GM19468 (cell line): ENCODE results near the gene GAB2.
"Not testable (repeated sequence)": the region's sequence is repeated elsewhere in the genome, so short reads cannot be mapped to it uniquely, and the experiment has no call there.

Experiments used
- ATAC-seq: cut with Tn5 transposase; IDR thresholded peaks from one replicate; pipeline ENCODE4 v1.9.1; 2021; ENCODE audit warnings: mild to moderate bottlenecking, moderate library complexity, moderate number of reproducible peaks; ENCODE audit not compliant: unreplicated experiment; ENCODE audit errors: extremely low read depth

The GAB2 gene

DNA sequence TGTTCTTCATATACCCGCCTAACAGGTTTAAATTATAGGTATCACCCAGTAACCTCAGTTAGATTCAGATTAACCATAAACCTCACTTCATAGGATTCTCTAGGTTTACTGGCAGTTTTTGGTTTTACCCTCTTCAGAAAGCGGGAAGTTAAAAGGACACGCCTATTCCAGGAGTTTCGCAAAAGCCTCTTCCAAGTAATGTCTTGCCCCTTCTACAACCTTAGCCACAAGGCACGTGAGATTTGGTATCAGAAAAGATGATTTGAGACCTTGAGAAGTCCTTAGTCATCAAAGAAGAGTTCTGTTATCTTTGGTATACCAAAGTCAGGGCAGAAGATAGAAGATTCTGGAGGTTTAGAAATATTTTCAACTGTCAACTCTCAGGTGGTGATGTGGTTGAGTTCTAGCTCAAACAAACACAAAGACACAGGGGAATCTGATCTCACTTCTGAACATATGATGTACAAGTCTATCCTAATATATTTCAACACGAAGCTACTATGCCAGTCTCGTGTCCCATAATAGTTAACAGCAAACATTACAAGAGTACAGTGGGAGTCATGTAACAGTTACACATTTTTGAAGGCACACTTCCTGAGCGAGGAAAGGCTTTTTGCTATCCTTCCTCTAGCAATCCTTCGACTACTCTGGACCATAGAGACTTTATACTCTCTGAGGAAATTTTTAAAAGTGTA, 125.4 kb downstream of the GAB2 start:
- ATAC-seq = no peak

DNA sequence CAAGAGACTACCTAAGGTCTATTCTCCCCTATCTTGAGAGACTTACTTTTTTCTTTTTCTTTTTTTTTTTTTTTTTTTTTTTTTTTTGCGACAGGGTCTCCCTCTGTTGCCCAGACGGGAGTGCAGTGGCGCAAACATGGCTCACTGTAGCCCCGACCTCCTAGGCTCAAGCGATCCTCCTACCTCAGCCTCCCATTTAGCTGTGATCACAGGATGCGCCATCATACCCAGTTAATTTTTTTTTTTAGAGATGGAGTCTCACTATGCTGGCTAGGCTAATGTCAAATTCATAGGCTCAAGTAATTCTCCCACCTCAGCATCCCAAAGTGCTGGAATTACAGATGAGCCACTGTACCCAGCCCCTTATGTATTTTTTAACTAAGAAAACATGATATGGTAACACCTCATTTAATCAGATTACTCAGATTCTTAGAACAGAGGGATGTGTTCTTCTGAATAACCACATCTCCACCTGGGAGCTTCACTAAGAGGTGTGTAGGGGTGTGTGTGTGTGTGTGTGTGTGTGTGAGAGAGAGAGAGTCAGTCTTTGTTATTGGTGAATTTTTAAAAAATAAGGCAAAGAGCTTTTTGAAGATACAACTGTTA, 126.0 kb downstream of the GAB2 start:
- ATAC-seq = no peak

DNA sequence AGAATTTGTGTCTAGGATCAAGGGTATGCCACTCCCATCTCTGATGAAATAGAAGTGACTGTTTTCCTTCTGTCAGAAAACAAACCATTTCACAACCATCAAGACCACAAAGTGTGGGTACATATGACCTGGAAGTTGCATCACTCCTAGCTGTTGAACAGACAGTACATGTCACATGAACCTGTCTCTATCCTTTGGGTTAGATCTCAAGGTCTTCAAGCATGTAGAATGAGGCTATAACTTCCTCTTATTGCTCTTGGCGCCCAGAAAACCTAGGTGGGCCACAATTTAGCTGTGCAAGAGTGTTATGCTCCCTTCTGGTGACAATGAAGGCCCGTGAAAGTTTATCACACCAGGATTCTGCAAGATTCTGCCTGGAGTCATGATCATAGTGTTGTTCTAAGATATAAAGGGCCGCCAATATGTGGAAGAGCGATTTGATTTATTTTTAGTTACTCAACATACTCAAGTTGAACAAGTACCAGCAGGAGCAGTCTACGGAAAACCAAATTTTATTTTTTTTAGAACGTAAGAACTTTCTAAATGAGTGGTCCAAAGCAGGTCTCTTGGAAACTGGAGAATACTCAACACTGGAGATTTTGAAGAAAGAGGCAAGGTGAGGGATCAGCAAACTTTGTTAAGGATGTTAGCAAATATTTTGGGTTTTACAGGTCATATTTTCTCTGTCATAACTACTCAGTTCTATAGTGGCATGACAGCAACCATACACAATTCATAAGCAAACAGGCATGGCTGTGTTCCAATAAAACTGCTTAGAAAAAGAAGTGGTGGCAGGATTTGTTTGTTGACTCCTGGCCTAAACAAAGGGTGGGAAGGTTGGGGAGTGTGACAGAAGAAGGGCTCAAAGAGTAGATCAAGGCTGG, 127.1 kb downstream of the GAB2 start:
- ATAC-seq = no peak

DNA sequence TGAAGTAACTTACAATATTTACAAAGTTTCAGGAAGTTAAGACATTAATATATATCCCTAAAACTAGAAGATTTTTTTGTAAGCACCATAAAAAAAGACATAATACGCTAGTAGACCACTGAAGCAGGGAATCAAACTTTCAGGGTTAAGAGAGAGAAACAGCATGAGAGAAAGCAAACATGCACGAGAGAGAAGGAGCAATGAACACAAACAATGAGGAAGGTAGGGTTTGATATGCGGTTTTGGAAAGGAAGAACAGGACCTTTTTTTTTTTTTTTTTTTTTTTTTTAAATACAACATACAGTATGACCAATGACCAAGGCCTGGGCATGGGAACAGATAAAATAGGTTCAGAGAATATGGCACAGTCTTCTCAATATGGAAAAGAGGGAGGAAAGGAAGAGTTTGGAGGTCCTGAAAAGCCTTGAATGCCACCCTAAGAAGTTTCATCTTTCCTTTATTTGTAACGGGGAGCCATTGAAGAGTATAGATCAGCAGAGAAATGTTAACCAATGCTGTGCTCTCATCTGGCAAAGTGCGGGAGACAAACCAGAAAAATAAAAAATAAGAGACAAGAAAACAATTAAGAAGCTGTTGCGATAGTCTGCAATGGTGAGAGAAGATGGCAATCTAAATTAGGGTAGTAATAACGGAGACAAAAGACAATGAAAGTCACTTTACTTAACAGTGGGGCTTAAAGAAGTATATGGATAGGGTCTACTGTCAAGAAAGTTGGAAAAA, 127.9 kb downstream of the GAB2 start:
- no peak for ATAC-seq

DNA sequence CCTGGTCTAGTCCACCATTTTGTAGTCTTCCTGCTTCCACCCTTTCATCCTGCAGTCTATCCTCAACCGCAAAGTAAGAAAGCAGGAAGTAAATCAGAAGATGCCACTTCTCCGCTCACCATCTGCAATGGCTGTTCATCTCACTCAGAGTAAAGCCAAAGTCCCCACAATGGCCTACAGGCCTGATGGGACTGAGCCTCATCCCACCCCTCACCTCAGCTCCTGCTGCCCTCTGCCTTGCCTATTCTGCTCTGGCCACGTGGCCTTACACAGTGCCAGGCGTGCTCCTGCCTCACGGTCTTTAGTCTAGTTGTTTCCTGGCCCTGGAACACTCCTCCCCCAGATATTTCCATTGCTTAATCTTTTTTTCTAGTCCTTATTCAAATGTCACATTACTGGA, 133.4 kb downstream of the GAB2 start:
- no peak for ATAC-seq

DNA sequence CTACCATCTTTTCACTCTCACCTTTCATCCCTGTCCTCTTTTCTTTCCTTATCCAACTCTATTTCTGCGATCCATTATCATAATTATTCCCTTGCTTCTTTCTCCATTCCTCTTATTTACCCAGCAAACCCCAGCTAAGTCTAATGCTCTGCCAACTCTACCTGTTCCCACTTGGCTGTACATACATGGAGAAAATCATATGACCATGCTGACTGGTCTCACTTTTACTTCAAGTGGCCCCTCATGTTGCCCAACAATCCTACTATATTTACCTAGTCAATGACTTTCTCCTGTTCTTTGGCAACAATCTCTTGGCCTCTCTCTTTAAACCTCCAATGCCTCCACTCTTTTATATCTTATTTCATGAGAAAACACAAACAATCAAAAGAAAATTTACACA, 134.8 kb downstream of the GAB2 start:
- no peak for ATAC-seq

DNA sequence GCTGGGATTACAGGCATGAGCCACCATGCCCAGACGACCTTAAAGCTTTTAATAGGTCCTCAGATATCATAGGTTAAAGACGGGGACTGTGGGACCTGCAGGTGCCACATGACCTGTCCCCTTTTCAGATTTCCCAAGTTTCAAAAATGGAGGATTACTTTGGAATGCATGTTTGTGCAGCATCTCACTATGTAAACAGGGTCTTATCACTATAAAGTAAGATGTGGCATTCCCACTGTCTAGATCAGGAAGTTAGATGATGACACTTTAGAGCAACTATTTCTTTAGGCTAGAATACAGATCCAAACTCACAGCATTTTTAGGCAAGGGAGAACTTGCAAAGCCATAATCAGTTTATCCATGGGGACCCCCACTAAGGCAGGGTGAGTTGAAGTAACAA, 136.1 kb downstream of the GAB2 start:
- no peak for ATAC-seq

DNA sequence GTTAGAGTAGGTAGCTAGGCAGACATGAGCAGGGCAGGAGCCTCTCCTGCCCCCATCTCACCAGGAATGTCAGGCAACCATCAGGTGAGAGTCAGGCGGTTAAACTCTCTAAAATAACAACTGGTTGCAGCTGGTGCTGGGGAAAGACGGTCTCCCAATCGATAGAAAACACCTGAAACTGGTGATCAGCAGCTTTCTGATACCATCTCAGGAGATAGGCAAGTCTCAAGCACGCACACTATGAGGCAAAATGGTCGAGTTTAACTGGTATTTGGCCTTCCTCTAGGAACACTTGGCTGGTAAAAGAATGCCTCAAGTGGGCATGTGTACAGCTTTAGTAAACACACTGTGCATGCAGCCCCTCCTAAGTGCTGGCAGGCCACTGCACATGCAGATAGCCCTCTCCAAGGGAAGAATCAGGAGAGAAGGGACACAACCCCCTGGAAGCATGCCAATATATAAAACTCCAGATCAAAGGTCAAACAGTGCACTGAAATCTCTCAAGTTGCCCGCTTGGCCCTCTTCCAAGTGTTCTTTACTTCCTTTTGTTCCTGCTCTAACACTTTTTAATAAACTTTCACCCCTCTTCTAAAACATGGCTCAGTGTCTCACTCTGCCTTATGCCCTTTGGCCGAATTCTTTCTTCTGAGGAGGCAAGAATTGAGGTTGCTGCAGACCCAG, 140.2 kb downstream of the GAB2 start:
- no peak for ATAC-seq

DNA sequence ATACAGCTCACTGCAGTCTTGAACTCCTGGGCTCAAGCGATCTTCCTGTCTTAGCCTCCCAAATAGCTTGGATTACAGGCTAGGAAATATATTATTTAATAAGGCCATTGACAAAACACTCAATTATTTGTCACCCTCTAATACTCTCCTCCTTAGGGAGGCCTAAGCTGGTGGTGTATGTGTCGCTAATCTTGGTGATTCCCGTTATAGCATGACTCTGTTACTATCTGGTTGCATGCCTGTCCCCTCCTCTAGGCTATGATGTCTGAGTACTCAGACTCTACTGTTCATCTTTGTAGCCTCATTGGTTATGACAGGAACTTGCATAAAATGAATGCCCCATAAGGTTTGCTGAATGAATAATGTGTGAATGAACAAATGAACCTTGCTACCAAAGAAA, 141.3 kb downstream of the GAB2 start:
- no peak for ATAC-seq

DNA sequence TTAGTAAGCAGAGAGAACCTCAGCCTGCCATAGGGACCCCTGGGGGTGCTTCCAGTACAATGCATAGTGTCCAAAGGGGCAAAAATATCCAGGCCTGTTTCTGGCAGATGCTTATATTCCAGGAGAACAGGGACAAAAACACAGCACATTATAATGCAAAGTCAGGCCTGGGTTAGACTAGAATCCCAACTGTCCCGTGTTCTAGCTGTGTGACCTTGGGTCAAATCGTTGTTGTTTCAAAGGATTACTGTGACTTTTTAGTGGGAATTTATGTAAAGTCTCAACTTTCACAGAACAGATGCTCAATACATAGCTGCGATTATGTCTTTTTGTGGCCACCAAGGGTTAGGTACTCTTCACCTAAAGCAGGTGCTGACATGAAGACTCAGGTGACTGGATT, 142.9 kb downstream of the GAB2 start:
- ATAC-seq = no peak

DNA sequence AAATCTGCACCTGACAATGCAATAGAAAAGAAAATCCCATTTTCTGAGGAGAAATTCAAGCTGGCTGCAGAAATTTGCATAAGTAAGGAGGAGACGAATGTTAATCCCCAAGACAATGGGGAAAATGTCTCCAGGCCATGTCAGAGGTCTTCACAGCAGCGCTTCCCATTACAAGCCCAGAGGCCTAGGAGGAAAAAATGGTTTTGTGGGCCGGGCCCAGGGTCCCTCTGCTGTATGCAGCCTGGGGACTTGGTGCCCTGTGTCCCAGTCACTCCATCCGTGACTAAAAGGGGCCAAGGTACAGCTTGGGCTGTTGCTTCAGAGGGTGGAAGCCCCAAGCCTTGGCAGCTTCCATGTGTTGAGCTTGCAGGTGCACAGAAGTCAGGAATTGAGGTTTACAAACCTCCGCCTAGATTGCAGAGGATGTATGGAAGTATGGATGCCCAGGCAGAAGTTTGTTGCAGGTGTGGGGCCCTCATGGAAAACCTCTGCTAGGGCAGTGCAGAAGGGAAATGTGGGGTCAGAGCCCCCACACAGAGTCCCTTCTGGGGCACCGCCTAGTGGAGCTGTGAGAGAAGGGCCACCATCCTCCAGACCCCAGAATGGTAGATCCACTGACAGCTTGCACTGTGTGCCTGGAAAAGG, 144.9 kb downstream of the GAB2 start:
- not testable (repeated sequence) for ATAC-seq

DNA sequence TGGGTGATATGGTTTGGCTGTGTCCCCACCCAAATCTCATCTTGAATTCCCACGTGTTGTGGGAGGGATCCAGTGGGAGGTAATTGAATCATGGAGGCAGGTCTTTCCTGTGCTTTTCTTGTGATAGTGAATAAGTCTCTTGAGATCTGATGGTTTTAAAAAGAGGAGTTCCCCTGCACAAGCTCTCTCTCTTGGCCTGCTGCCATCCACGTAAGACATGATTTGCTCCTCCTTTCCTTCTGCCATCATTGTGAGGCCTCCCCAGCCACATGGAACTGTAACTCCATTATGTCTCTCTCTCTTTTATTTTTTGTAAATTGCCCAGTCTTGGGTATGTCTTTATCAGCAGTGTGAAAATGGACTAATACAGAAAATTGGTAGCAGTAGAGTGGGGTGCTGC, 145.8 kb downstream of the GAB2 start:
- ATAC-seq = not testable (repeated sequence)

DNA sequence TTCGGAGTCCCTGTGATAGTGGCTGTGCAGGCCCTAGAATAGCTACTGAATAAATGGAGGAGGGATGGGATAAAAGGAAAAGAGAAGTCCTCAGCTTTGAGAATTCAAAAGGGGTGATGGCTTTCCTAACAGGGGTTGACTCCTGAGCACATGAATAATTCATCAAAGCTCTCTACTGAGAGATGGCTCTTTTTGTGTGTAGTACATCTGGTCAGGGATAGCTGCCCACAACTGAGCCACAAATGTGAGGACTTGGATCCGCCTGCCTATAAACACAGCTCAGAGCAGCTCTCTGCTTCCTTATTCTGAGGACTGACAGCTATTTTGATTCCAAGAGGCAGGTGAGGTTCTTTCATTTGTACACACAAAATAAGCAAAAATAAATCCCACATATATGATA, 146.6 kb downstream of the GAB2 start:
- ATAC-seq = no peak

DNA sequence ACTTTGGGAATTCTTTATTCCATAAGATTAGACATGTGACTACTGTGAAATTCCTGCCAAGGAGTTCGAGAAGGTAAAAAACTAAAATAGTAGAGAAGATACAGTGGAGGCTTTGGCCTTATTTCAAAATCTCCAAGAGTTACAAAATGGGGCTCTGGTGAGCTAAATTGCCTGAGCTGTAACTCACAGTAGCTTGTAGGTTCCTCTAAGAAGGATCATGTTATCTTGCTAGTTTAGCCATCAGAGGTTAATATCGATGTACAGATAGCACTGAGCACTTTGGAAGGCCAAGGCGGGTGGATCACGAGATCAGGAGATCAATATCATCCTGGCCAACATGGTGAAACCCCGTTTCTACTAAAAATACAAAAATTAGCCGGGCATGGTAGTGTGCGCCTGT, 147.8 kb downstream of the GAB2 start:
- no peak for ATAC-seq

DNA sequence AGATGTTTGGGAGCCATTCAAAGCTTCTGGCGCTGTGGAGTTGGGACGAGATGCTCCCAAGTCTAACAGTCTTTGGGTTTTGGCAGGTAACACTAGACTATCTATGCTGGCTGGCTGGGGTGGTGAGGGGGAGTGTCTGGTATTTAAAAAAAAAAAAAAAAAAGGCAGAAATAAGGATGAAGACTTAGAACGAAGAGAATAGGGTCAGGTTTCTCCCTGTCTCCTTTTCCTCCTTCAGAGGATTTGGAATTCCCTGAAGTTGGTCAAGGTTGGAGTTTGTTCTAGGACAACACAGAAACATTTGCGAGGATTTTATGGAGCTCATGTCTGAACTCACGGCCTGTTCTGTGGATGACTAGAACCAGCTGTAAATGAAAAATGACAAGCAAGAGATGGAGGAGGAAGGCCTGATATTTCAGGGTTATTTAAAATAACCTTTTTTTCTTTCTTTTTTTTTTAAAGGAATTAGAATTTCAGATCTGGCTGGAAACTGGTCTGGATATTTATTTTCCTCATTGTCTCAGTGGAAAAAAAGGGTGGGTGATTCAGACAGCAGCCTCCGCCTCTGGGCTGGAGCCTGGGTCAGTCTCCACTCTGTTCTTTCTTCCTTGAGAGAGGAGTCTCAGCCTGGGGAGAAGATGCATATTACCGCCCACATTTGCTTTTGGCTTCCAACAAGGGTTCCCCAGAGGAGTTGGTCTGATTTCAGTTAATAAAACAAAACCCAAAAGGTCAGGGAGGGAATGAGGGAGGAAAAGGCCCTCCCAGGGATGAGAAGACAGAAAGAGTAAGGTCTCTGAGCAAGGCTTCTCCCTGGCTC, 148.8 kb downstream of the GAB2 start:
- ATAC-seq = no peak

DNA sequence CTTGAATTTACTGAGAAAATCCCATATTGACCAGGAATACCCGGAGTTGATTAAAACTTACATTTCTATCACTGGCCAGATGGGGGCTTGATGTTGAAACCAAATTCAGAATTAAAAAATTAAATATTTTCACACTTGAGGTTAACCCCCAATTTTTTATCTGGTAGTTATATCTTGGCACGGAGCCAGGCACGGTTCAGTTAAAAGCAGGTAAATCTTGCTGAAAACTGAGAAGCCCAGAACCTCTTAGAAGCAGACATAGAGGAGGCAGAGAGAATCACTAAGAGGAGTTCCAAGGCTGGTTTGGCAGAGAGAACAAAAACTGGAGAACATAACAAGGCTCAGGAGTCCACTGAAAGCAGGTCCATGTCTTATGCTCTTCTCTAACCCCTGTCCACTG, 151.2 kb downstream of the GAB2 start:
- ATAC-seq = no peak

DNA sequence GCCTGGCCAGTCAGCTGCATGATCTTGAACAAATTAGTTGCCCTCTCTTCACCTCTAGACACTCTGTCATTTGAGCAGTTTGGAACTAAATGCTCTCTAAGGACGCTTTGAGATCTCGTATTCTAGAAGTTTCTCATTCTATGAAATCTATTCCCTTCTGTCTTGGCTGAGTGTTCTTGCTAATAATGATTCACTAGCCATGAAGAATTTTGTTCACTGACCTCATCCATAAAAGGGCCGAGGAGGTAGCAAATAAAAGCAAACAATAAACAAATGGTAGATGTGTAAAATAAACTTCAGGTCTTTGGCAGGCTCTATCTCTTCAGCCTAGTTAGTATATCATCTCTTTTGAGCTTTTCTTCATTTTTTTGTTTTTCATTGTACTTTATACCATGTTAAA, 152.3 kb downstream of the GAB2 start:
- no peak for ATAC-seq

DNA sequence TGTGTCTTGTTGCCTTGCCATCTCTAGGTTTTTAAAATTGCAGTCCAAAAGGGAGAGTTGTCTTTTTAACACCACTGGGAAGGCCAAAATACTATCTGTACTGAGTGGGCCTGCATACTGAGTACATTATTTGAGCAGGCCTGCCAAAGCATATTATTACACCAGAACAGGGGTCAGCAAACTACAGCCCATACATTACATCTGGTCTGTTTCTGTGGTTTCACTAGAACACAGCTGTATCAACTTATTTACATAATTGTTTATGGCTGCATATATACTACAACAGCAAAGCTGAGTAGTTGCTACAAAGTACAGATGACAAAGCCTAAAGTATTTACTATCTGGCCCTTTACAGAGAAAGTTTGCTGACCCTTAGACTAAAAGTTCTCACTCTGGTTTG, 154.9 kb downstream of the GAB2 start:
- ATAC-seq = no peak

DNA sequence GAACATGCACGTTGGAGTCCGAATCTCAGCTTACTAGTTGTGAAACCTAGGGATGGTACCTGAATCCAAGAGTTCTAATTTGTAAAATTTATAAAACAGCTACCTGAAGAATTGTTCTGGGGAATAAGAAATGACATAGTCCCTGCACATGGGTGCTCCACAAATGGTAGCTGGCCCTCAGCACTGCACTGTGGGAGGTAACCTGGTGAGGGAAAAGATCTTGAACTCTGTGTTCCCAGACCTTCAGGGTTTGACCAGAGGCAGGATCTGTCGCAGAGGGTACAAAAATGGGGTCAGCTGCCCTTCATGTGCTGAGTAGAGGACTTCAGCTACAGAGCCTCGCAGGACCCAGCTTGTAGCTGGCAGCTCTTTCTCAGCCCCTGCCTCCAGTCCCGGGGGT, 155.4 kb downstream of the GAB2 start:
- ATAC-seq = no peak
